ENCODE results near the gene SELENOS.
A peak's percentile ranks its signal among the peaks of the same experiment; 100 is the strongest.

The SELENOS gene

GRCh38 chr15:101250873-101251829, 26.1 kb downstream of the SELENOS start:
- DNase-seq = no peak

- peak; percentile 83 for DNase-seq
Measured at GRCh38 chr15:101250341-101250831, 26.9 kb downstream of the SELENOS start.

- DNase-seq = no peak
Measured at GRCh38 chr15:101248274-101248673, 29.0 kb downstream of the SELENOS start.

GRCh38 chr15:101246824-101247745, 30.2 kb downstream of the SELENOS start:
- DNase-seq = no peak

GRCh38 chr15:101246391-101246790, 30.9 kb downstream of the SELENOS start:
- no peak for DNase-seq

GRCh38 chr15:101244889-101245668, 32.2 kb downstream of the SELENOS start:
- DNase-seq = no peak

- DNase-seq = peak; percentile 46
Measured at GRCh38 chr15:101244036-101244781, 33.1 kb downstream of the SELENOS start.

- no peak for DNase-seq
Measured at GRCh38 chr15:101243420-101243819, 33.9 kb downstream of the SELENOS start.

GRCh38 chr15:101242999-101243336, 34.3 kb downstream of the SELENOS start:
- no peak for DNase-seq

GRCh38 chr15:101242160-101242998, 34.9 kb downstream of the SELENOS start:
- peak; percentile 45 for DNase-seq

GRCh38 chr15:101240358-101240757, 36.9 kb downstream of the SELENOS start:
- DNase-seq = no peak

- DNase-seq = no peak
Measured at GRCh38 chr15:101239724-101240136, 37.6 kb downstream of the SELENOS start.

GRCh38 chr15:101237251-101237650, 40.0 kb downstream of the SELENOS start:
- no peak for DNase-seq

GRCh38 chr15:101233651-101234280, 43.5 kb downstream of the SELENOS start:
- no peak for DNase-seq

- no peak for DNase-seq
Measured at GRCh38 chr15:101232677-101233076, 44.6 kb downstream of the SELENOS start.

GRCh38 chr15:101228313-101228712, 49.0 kb downstream of the SELENOS start:
- no peak for DNase-seq

- no peak for DNase-seq
Measured at GRCh38 chr15:101225658-101226057, 51.6 kb downstream of the SELENOS start.
